Measurements from ENCODE around the gene GGTA1. TPM values are rescaled to one million over a fixed set of nuclear protein-coding genes. Genes with fewer than 3 reads are reported as not detected.

Gene GGTA1
- total and polyA plus RNA-seq, 8 donors, result 4.8 to 10.2 (median 7.4) TPM

DNA sequence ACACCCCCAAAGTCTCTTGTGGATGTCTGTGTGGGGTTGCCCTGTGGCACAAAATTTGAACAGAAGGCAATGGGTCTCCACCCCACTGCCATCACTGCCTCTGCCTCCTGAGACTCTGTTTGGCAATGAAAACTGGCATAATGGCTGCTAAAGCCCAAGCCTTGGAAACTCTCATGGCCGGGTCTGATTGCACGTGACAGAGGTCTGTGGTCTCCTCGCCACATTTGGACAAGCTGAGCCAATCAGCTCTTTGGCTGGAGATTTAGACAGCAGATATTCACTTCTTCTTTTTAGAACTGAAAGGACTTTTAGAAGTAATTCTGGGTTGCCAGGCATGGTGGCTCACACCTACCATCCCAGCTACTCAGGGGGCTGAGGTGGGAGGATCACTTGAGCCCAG, 5.5 kb downstream of the GGTA1 start:
- DNase-seq, result no peak
- Histone ChIP-seq H3K36me3 (no peaks in the 10 kb centered on the region), H3K27me3 (peaks cover 0 to 9% of the 10 kb centered on the region in 2 donors), H3K4me3 (no peak overlapping the region), H3K9me3 (peaks cover 0 to 7% of the 10 kb centered on the region in 2 donors), H3K27ac (peak overlapping the region in 1 of 2 donors; percentile 50), H3K4me1 (peaks cover 4 to 30% of the 10 kb centered on the region in 2 donors)
- intact Hi-C loops (cut with DNase I), result no loop called here
- no peak for ATAC-seq
- TF ChIP-seq, protein P1, sequence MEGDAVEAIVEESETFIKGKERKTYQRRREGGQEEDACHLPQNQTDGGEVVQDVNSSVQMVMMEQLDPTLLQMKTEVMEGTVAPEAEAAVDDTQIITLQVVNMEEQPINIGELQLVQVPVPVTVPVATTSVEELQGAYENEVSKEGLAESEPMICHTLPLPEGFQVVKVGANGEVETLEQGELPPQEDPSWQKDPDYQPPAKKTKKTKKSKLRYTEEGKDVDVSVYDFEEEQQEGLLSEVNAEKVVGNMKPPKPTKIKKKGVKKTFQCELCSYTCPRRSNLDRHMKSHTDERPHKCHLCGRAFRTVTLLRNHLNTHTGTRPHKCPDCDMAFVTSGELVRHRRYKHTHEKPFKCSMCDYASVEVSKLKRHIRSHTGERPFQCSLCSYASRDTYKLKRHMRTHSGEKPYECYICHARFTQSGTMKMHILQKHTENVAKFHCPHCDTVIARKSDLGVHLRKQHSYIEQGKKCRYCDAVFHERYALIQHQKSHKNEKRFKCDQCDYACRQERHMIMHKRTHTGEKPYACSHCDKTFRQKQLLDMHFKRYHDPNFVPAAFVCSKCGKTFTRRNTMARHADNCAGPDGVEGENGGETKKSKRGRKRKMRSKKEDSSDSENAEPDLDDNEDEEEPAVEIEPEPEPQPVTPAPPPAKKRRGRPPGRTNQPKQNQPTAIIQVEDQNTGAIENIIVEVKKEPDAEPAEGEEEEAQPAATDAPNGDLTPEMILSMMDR (IDR thresholded peaks at IDR 0.05), result no peak

DNA sequence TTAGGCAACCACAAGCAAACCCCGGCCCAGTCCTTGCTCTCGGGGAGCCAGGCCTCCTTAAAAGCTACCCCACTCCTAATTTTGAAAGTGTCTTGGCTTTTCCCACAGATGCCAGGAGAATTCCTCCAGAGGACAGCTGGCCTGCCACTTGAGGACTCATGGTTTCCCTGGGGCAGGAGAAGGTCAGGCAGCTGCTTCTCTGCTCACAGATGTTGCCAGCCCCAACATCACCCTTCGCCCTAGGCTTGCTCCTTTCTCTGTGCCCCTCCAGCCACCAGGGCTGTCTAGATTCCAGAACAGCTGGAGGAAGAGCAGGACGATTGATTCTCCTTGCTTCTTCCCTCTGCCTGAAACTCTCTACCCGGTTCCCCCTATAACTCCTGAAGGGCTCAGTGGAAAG, 8.5 kb downstream of the GGTA1 start:
- Histone ChIP-seq H3K9me3 (peaks cover 0 to 5% of the 10 kb centered on the region in 2 donors), H3K4me3 (no peak overlapping the region), H3K27me3 (no peaks in the 10 kb centered on the region), H3K27ac (no peak overlapping the region), H3K4me1 (peaks cover 0 to 26% of the 10 kb centered on the region in 2 donors), H3K36me3 (no peaks in the 10 kb centered on the region)
- intact Hi-C loops (cut with DNase I), result no loop called here
- no peak for DNase-seq
- TF ChIP-seq, protein P1 (IDR thresholded peaks at IDR 0.05), result no peak
- ATAC-seq, result no peak

DNA sequence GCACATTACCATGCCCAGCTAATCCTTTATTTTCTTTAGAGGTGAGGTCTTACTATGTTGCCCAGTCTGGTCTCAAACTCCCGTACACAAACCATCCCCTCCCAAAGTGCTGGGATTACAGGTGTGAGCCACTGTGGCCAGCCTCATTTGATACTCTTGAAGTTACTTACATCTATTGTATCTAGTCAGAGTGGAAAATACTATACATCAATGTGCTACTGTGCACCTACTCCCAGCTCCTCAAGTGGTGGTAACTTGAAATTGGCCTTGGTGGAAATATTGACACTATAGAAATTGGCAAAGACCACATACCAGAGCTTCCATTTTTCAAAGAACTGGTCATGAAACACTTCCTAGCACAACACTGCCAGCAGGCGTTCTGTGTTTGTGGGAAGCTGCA, 10.3 kb downstream of the GGTA1 start:
- intact Hi-C loops (cut with DNase I), result no loop called here
- no peak for ATAC-seq

DNA sequence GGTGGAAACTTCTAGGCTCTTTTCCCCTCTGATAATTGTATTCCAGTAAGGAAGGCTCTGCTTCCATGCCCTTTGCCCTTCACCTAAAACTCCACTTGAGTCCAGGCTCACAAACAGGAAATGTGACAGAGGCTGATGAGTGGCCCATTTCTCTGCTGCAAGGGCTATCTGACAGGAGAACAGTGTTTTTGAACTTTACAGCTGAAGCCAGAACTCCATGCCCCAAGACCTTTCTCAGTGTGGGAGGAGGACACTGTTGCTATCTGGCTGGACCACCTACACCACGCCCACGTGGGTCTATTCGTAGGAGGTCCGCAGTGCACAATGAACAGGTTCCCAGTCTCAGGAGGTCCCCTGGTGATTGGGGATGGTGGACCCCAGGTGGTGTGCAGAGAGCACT, 13.6 kb downstream of the GGTA1 start:
- peaks cover 0 to 21% of the 10 kb centered on the region in 2 donors for H3K4me1 ChIP-seq
- ATAC-seq (peak; percentile 24), DNase-seq (no peak)
- no peaks in the 10 kb centered on the region for H3K9me3 ChIP-seq
- no peaks in the 10 kb centered on the region for H3K27me3 ChIP-seq
- intact Hi-C loops (cut with DNase I), result no loop called here
- TF ChIP-seq, protein P1 (IDR thresholded peaks at IDR 0.05), result no peak
- no peak overlapping the region for H3K4me3 ChIP-seq
- H3K27ac ChIP-seq, result peak overlapping the region; percentile 28 to 78
- H3K36me3 ChIP-seq, result no peaks in the 10 kb centered on the region

More for the DNA sequence above, 10.3 kb downstream of the GGTA1 start:
- Histone ChIP-seq H3K4me1 (peaks cover 0 to 30% of the 10 kb centered on the region in 2 donors), H3K36me3 (no peaks in the 10 kb centered on the region), H3K4me3 (no peak overlapping the region), H3K9me3 (no peaks in the 10 kb centered on the region), H3K27ac (no peak overlapping the region), H3K27me3 (no peaks in the 10 kb centered on the region)
- TF ChIP-seq, protein P1 (IDR thresholded peaks at IDR 0.05), result no peak
- DNase-seq, result no peak

DNA sequence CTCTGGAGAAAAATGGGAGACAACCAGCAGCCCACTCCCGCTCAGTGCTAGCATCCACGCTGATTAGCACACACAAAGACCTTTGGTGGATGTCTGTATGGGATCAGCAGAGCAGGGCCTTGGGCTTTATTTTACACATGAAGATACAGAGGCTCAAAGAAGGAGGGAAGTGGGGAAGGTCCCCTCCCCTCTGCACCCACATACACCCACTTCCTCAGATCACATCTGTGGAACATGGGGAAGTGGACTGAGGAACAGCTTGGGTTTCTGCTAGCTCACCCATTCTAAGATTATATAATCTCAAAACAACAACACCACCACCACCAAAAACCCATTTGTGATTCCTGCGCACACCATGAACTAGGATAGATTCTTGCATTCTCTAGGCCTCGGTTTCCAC, 14.0 kb downstream of the GGTA1 start:
- Histone ChIP-seq H3K27me3 (no peaks in the 10 kb centered on the region), H3K27ac (peak overlapping the region in 1 of 2 donors; percentile 78), H3K4me3 (no peak overlapping the region), H3K36me3 (no peaks in the 10 kb centered on the region), H3K4me1 (peaks cover 0 to 21% of the 10 kb centered on the region in 2 donors), H3K9me3 (no peaks in the 10 kb centered on the region)
- TF ChIP-seq, protein P1 (IDR thresholded peaks at IDR 0.05), result no peak
- DNase-seq, result no peak
- intact Hi-C loops (cut with DNase I), result no loop called here
- peak; percentile 71 for ATAC-seq

All from left lung (tissue), 10 donors.